GM12875 (cell line): ENCODE data around the gene TP53TG5.

ENCODE experiments used
- H3K4me3 ChIP-seq: one replicate; pipeline ENCODE4 v1.5.1; 2011; ENCODE audit warnings: low read depth, low read length, control low read depth
- CTCF ChIP-seq: IDR thresholded peaks from 2 replicates; pipeline ENCODE4 v1.5.1; 2011; ENCODE audit warnings: low read depth, mild to moderate bottlenecking, control low read depth, inconsistent platforms, low read length, moderate library complexity, borderline replicate concordance; ENCODE audit not compliant: insufficient read depth

Gene TP53TG5

GRCh38 chr20:45359406-45360148, 18.5 kb downstream of the TP53TG5 start:
- no peak for TF ChIP-seq CTCF
- no peak overlapping the region for H3K4me3 ChIP-seq

- TF ChIP-seq CTCF, result no peak
- H3K4me3 ChIP-seq, result no peak overlapping the region
Measured at GRCh38 chr20:45359069-45359405, 19.1 kb downstream of the TP53TG5 start.

GRCh38 chr20:45358282-45359068, 19.6 kb downstream of the TP53TG5 start:
- H3K4me3 ChIP-seq, result no peak overlapping the region
- no peak for TF ChIP-seq CTCF

GRCh38 chr20:45355209-45356084, 22.7 kb downstream of the TP53TG5 start:
- TF ChIP-seq CTCF, result no peak
- no peak overlapping the region for H3K4me3 ChIP-seq

GRCh38 chr20:45354423-45355208, 23.5 kb downstream of the TP53TG5 start:
- no peak for TF ChIP-seq CTCF
- H3K4me3 ChIP-seq, result no peak overlapping the region

GRCh38 chr20:45353746-45354145, 24.4 kb downstream of the TP53TG5 start:
- no peak for TF ChIP-seq CTCF
- H3K4me3 ChIP-seq, result no peak overlapping the region
